Upper lobe of left lung (tissue), 6 donors: ENCODE measurements around the gene RFXANK. TPM values are rescaled to one million over a fixed set of nuclear protein-coding genes. Genes with fewer than 3 reads are reported as not detected.

Source experiments
- ATAC-seq, 2 donors: fragments of 200-7000 bp; cut with Tn5 transposase; one replicate each; pipeline ENCODE4 v1.9.1; 2022; ENCODE audit warnings: mild to moderate bottlenecking in 2 of 2, moderate library complexity in 2 of 2; ENCODE audit not compliant: low FRiP score in 2 of 2
- DNase-seq, 2 donors: peaks; one replicate each; pipeline ENCODE4 v3.0.0-alpha.2; 2019 to 2020
- H3K27ac ChIP-seq, 4 donors: fragments of 200-600 bp; sonication (generic); one replicate each; pipeline ENCODE4 v1.5.1; 2016 to 2019
- H3K27me3 ChIP-seq, 4 donors: fragments of 200-600 bp; sonication (generic); one replicate each; pipeline ENCODE4 v1.5.1; 2017 to 2019
- H3K36me3 ChIP-seq, 4 donors: fragments of 200-600 bp; sonication (generic); one replicate each; pipeline ENCODE4 v1.5.1; 2016 to 2019
- H3K4me1 ChIP-seq, 4 donors: fragments of 200-600 bp; sonication (generic); one replicate each; pipeline ENCODE4 v1.5.1; 2018 to 2019
- H3K4me3 ChIP-seq, 4 donors: fragments of 200-600 bp; sonication (generic); one replicate each; pipeline ENCODE4 v1.5.1; 2017 to 2019; ENCODE audit warnings: mild to moderate bottlenecking in 2 of 4, moderate library complexity in 1 of 4
- H3K9me3 ChIP-seq, 4 donors: fragments of 200-600 bp; sonication (generic); one replicate each; pipeline ENCODE4 v1.5.1; 2018 to 2019
- CTCF ChIP-seq, 6 experiments: fragments of 450-650 bp in 4 of 6; fragments of 200-600 bp in 2 of 6; sonication (generic) in 2 of 6; IDR thresholded peaks; one replicate each; pipeline ENCODE4 v1.5.1; 2016 to 2019; ENCODE audit warnings: antibody characterized with exemption in 6 of 6
- EP300 ChIP-seq, 4 donors: sonication (generic); formaldehyde crosslinking; IDR thresholded peaks; one replicate each; pipeline ENCODE4 v1.5.1; 2017; ENCODE audit warnings: antibody characterized with exemption in 4 of 4, control low read depth in 2 of 4
- POLR2A ChIP-seq, 4 donors: fragments of 450-650 bp; IDR thresholded peaks; one replicate each; pipeline ENCODE4 v1.5.1; 2016 to 2017; ENCODE audit warnings: antibody characterized with exemption in 4 of 4, mild to moderate bottlenecking in 2 of 4
- POLR2AphosphoS5 ChIP-seq, 2 donors: sonication (generic); formaldehyde crosslinking; IDR thresholded peaks; one replicate each; pipeline ENCODE4 v1.5.1; 2017; ENCODE audit warnings: antibody characterized with exemption in 2 of 2
- WGBS, 2 donors: methylation state at CpG; one replicate each; pipeline ENCODE4 v1.1.5; 2017 to 2018; 5-methylcytosine and 5-hydroxymethylcytosine counted together
- total RNA-seq, 6 donors: library from RNA; depleted of rRNA in 4 of 6; stranded (reverse); fragments of >200 nt in 4 of 6; gene quantifications; one replicate each; pipeline versions ENCODE4 v1.1.0 to v1.2.1, GENCODE V29; 2016 to 2021
- donor health status: DM: no; HTN: no; CAD: no; lungs with moderate emphysema.
- donor health status: DM: no; HTN: yes; CAD: no; lungs with severe emphysema.

Gene RFXANK
- total RNA-seq, 6 donors from 2014 or later, result 39.1 to 79.7 (median 67.3) TPM

GRCh38 chr19:19232261-19232721 lies 40.2 kb downstream of the RFXANK start:
- WGBS, 2 donors, result 69 to 84% methylated on average over 2 to 13 of the region's 19 CpGs
- no peak for ATAC-seq
- Histone ChIP-seq H3K36me3 (no peaks in the 10 kb centered on the region), H3K4me3 (no peak overlapping the region), H3K4me1 (no peaks in the 10 kb centered on the region), H3K27me3 (no peaks in the 10 kb centered on the region), H3K27ac (no peak overlapping the region), H3K9me3 (peaks cover 13 to 26% (median 22%) of the 10 kb centered on the region in 4 donors)
- peak in 1 of 2 donors; percentile 70 for DNase-seq
- no peak for TF ChIP-seq POLR2AphosphoS5 (IDR thresholded peaks at IDR 0.05)
- TF ChIP-seq POLR2A (IDR thresholded peaks at IDR 0.05), result no peak
- TF ChIP-seq CTCF (IDR thresholded peaks at IDR 0.05), result no peak
- no peak for TF ChIP-seq EP300 (IDR thresholded peaks at IDR 0.05)

- 75 to 89% methylated on average over 2 of the region's 2 CpGs for WGBS, 2 donors
- Histone ChIP-seq H3K4me3 (no peak overlapping the region), H3K27me3 (no peaks in the 10 kb centered on the region), H3K9me3 (peaks cover 13 to 26% (median 22%) of the 10 kb centered on the region in 4 donors), H3K27ac (no peak overlapping the region), H3K4me1 (no peaks in the 10 kb centered on the region), H3K36me3 (no peaks in the 10 kb centered on the region)
- ATAC-seq (no peak), DNase-seq (no peak)
- TF ChIP-seq EP300 (IDR thresholded peaks at IDR 0.05) (no peak), POLR2AphosphoS5 (IDR thresholded peaks at IDR 0.05) (no peak), CTCF (IDR thresholded peaks at IDR 0.05) (no peak), POLR2A (IDR thresholded peaks at IDR 0.05) (no peak)
These were observed 42.3 kb downstream of the RFXANK start for GRCh38 chr19:19234220-19234816.

GRCh38 chr19:19236173-19236572 lies 44.1 kb downstream of the RFXANK start:
- H3K4me1 ChIP-seq, result no peaks in the 10 kb centered on the region
- H3K27ac ChIP-seq, result no peak overlapping the region
- ATAC-seq (no peak), DNase-seq (no peak)
- H3K27me3 ChIP-seq, result no peaks in the 10 kb centered on the region
- TF ChIP-seq POLR2AphosphoS5 (IDR thresholded peaks at IDR 0.05) (no peak), EP300 (IDR thresholded peaks at IDR 0.05) (no peak), CTCF (IDR thresholded peaks at IDR 0.05) (no peak), POLR2A (IDR thresholded peaks at IDR 0.05) (no peak)
- peaks cover 13 to 26% (median 22%) of the 10 kb centered on the region in 4 donors for H3K9me3 ChIP-seq
- H3K4me3 ChIP-seq, result no peak overlapping the region
- no peaks in the 10 kb centered on the region for H3K36me3 ChIP-seq

GRCh38 chr19:19238126-19238894 lies 46.3 kb downstream of the RFXANK start:
- peaks cover 13 to 25% (median 22%) of the 10 kb centered on the region in 4 donors for H3K9me3 ChIP-seq
- H3K4me3 ChIP-seq, result no peak overlapping the region
- H3K27ac ChIP-seq, result no peak overlapping the region
- TF ChIP-seq POLR2A (IDR thresholded peaks at IDR 0.05) (no peak), EP300 (IDR thresholded peaks at IDR 0.05) (no peak), POLR2AphosphoS5 (IDR thresholded peaks at IDR 0.05) (no peak), CTCF (IDR thresholded peaks at IDR 0.05) (no peak)
- DNase-seq (peak in 1 of 2 donors; percentile 69), ATAC-seq (no peak)
- H3K36me3 ChIP-seq, result no peaks in the 10 kb centered on the region
- WGBS, 2 donors, result 84 to 89% methylated on average over 7 to 17 of the region's 18 CpGs
- H3K27me3 ChIP-seq, result no peaks in the 10 kb centered on the region
- no peaks in the 10 kb centered on the region for H3K4me1 ChIP-seq
